Activated T-cell treated with anti-CD3 and anti-CD28 coated beads for 24 hours (primary cell): ENCODE measurements around the gene NAT10.

Source experiments
- DNase-seq: peaks from one replicate; pipeline ENCODE4 v3.0.0-alpha.2; 2020; ENCODE audit warnings: low read depth

Gene NAT10

GRCh38 chr11:34111722-34112270 is 6.4 kb downstream of the NAT10 start:
- no peak for DNase-seq

GRCh38 chr11:34114014-34114413 is 8.6 kb downstream of the NAT10 start:
- no peak for DNase-seq

- DNase-seq: no peak
These were observed 9.0 kb downstream of the NAT10 start for GRCh38 chr11:34114471-34114870.

GRCh38 chr11:34120651-34121050 is 15.2 kb downstream of the NAT10 start:
- DNase-seq: no peak

- DNase-seq: no peak
These were observed 19.6 kb downstream of the NAT10 start for GRCh38 chr11:34124885-34125668.

- DNase-seq: no peak
These were observed 21.8 kb downstream of the NAT10 start for GRCh38 chr11:34126959-34127848.

GRCh38 chr11:34128824-34129223 is 23.4 kb downstream of the NAT10 start:
- DNase-seq: no peak

- DNase-seq: no peak
These were observed 27.0 kb downstream of the NAT10 start for GRCh38 chr11:34132261-34132965.

GRCh38 chr11:34134765-34135164 is 29.3 kb downstream of the NAT10 start:
- no peak for DNase-seq

GRCh38 chr11:34135439-34135838 is 30.0 kb downstream of the NAT10 start:
- no peak for DNase-seq

- DNase-seq: no peak
These were observed 31.0 kb downstream of the NAT10 start for GRCh38 chr11:34136420-34136819.

- DNase-seq: no peak
These were observed 33.9 kb downstream of the NAT10 start for GRCh38 chr11:34139346-34139745.

- no peak for DNase-seq
These were observed 34.7 kb downstream of the NAT10 start for GRCh38 chr11:34140149-34140548.

GRCh38 chr11:34143048-34143447 is 37.6 kb downstream of the NAT10 start:
- DNase-seq: no peak

- no peak for DNase-seq
These were observed 39.6 kb downstream of the NAT10 start for GRCh38 chr11:34145073-34145472.

- no peak for DNase-seq
These were observed 40.5 kb downstream of the NAT10 start for GRCh38 chr11:34145847-34146381.

- DNase-seq: no peak
These were observed 41.0 kb downstream of the NAT10 start for GRCh38 chr11:34146411-34146810.

GRCh38 chr11:34146866-34147265 is 41.4 kb downstream of the NAT10 start:
- DNase-seq: no peak

GRCh38 chr11:34147581-34147980 is 42.2 kb downstream of the NAT10 start:
- no peak for DNase-seq

- no peak for DNase-seq
These were observed 43.2 kb downstream of the NAT10 start for GRCh38 chr11:34148504-34149165.

GRCh38 chr11:34149274-34149673 is 43.8 kb downstream of the NAT10 start:
- DNase-seq: no peak
